Measurements from ENCODE around the gene STAT6.
A peak's percentile ranks its signal among the peaks of the same experiment; 100 is the strongest.

The STAT6 gene

DNA sequence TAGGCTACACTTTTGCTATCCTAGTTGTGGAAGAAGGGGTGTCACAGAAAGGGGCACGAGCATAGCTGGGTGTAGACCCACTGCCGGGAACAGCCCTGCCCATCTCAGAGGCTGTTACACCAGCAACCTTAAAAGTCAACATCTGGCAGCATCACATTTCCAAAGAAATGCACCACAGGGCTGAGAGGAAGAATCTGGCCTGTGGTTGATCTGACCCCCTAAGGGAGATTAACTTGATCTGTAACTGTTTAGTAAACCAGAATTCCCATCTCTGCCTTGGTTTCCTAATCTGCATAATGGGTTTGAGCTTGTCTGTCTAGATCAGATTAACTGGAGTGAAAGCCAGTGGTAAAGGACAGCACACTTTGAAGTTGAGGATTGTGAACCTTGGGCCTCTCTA is 34.9 kb upstream of the STAT6 start:
- DNase-seq (ENCODE audit: low read depth) = no peak

DNA sequence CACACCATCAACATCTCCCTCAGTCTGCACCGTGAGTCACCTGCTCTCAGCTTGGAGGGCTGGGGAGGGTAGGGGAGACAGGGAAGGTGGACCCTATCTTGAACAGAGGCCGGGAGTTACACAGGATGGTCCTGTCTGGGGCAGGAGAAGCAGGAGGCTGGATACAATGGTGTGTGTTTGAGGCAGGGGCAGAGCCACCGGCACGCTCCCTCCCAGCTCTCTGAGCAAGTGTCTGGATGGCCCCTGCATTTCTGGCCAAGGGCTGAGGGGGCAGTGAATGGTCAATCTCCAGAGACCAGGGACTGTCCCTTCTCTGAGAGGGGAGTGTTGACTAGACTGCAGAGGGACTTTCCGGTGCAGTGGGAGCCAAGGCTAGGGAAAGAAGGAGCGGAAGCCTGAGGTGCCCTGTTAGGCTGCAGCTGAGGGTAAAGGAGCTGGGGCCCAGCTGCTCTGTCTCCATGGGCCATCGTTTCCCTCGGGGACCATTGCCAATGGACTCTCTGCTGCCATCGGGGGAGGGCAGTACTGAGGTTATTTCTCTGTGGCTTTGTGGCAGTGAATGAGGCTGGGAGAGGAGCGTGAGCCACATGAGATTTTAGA is 34.4 kb upstream of the STAT6 start:
- no peak for DNase-seq (ENCODE audit: low read depth)

DNA sequence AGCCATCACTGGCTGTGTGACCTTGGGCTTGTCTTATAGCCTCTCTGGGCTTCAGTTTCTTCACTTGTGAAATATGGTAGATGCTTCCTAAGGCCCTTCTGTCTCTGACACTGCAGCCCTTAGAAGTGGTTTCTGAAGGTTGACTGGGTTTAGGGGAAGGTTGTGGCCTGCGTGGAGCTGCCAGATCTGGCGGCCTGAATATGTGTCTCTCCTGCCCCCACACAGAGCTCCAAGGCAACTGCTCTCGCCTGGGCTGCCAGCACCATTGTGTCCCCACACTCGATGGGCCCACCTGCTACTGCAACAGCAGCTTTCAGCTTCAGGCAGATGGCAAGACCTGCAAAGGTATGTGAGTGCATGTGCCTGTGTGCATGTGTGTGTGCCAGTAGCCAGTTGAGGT is 32.3 kb upstream of the STAT6 start:
- DNase-seq (ENCODE audit: low read depth) = no peak

DNA sequence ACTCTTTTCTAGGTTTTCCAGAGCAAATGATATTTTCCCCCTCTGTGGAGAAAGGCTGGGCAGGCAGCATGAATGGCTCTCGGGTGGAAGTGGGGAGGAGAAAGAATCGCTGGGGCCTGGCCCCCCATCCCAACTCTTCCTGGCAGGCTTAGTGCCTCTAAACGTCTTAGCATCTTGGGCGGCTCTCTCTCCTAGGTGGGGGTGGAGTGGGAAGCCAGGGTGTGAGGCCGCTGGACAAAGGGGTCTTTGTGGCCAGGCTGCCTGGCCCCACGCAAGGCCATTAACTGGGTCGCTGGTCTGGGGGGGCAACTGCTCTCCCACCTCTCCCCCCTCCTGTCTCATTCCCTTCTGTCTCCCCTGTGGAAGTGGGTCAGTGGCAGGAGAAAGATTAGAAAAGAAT is 31.6 kb upstream of the STAT6 start:
- no peak for DNase-seq (ENCODE audit: low read depth)

DNA sequence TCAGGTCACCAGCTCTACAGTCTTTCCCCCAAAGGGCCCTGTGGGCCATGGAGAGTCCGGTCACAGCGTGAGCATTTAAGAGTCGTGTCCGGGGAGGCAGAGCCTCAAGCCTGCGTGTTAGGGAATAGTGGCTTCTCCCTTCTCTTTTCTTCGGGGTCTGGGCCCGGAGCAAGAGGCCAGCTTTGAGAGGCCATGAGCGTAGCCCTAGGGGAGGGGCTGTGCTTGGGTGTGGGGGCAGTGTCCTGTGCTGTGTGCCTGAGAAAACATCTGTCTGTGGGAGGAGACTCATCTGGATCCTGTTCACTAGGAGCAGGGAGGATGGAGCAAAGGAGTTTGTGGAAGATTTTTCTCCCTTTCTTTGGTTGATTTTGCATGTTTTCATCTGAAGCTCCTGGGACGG is 31.0 kb upstream of the STAT6 start:
- DNase-seq (ENCODE audit: low read depth) = no peak

DNA sequence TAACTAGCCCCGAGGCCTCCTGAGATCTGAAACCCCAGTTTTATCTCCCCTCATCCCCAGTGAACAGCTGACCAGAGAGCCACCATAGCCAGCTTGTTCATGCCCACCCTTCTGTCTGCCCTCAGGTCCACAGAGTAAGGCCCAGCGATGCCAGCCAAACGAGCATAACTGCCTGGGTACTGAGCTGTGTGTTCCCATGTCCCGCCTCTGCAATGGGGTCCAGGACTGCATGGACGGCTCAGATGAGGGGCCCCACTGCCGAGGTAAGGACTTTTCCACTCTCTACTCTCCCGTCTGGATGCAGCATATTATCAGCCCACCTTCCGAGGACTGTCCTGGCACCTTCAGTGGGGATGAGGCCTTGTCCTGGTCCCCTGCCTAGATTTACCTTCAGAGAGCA is 30.1 kb upstream of the STAT6 start:
- no peak for DNase-seq (ENCODE audit: low read depth)

DNA sequence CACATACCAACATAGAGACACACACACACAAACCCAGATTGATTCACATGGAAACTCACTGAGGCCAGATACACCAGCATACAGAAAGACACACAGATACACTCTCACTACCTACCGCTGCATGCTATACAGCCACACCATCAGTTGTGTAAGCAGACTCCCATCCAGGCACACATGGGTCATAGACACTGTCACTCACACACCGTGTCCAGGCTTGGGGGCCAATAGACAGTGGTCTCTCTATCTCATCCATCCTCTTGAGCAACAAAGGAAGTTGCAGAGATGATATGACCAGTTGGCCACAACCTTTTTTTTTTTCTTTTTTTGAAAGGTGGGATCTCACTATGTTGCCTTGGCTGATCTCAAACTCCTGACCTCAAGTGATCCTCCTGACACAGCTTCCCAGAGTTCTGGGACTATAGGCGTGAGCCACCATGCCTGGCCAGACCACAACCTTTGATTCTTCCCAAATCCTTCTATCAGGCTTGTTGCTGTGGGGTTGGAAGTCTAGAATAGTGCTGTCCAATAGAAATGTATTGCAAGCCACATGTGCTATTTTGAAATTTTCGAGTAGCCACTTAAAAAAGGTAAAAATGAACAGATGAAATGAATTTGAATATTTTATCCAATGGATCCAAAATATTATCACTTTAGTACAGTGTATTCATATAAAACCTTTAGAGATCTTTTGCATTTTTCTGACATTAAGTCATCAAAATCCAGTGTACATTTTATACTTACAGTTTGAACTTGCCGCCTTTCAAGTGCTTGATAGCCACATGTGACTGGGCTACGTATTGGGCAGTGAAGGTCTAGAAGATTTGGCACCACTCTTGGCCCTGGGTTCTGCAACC is 28.9 kb upstream of the STAT6 start:
- DNase-seq (ENCODE audit: low read depth) = no peak

DNA sequence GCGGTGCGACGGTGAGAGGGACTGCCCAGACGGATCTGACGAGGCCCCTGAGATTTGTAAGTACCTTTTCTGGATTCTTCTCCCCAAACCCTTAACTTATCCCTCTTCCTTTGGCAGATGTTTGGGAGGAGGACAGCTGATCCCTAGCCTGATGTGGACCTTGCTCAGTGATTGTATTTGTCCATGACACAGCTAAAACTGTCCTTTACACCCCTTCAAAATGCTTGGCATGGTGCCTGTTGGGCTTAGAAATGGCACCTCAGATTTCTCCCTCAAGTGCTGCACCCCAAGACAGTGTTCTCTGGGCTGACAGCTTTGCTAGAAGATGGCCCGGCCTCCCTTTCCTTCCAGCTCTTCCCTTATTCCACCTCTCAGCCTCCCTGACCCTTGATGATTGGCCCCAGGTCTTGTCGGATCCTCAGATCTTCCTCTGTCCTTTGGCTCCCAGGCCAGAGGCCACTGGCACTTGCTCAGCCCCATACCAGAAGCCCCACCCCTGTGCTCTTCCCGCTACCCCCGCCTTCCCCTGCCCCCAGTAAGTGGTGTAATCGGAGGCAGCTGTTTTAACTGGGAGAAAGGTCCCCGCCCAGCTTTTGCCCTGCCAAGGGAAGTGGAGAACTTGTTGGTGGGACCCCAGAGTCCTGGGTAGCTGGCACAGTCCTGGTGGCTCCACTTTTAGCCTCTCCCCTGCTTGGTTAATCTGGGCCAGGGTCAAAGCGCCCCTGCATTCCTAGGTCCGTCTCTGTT is 27.5 kb upstream of the STAT6 start:
- no peak for DNase-seq (ENCODE audit: low read depth)

DNA sequence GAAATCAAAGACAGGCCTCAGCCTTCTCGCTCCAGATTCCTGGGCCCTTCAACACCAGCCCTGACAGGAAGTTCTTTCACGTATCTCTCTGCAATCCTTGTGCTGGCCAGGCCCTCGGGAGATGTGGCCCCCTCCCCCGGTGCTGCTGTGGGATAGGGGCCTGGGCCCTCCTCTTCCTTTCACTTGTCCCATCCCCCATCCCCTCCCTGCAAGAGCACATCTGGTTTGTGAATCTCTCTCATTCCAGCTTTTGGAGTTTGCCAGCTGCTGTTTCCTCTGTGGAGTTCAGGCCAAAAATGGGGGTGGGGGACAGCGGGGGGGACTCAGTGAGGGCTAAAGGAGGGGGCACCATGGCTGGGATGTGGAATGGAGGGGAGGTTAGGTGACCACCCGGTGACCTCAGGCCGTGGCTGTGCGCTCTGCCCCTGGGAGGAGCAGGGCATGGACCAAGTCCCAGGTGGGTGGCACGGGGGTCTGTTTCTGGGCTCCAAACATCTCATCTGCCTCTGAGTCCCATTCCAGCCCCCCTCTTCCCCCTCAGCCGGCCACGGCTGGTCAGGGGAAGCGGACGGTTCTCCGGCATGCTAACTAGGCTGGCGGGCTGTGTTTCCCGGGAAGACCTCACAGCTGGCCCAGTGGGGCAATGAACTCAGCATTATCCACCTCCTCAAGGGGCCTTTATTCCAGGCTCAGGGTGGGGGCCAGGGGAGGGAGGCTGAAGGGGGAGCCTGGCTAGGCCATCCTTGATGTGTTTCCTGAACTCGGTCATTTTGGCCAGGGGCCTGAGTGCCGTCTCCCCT is 24.6 kb upstream of the STAT6 start:
- DNase-seq (ENCODE audit: low read depth) = peak; percentile 80

DNA sequence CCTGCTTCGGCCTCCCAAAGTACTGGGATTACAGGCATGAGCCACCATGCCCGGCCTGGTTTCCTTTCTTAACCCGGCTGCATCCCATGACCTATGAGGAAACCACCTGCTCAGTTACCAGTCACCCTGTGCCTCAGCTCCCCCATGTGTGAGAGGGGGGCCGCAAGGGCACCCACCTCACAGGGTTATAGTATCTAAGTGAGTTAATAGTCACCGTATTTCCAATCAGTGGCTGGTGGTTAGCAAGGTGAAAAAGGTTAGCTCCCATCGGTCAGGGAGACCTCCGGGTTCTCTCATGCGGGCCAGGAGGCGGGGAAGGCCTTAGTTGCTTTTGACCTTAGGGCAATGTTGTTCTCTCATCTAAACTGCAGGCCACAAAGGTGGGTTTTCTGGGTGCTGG is 23.8 kb upstream of the STAT6 start:
- no peak for DNase-seq (ENCODE audit: low read depth)

DNA sequence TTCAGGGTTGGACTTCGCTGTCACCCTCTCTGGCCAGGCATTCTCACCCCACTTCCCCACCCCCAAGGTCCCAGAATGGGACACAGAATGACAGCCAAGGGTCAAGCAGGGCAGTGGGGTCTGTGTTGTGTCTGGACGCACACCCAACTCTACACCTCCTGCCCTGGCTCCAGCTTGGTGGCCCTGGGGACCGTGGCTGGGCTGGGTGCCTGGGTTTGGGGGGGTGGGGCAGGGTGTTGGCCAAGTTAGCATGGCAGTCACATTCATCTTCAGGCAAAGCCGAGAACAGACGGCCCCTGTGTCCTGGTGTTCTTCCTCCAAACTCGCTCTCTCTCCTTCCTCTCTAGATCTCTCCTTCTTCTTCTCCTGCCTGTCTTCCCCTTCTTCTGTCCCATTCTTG is 22.8 kb upstream of the STAT6 start:
- no peak for DNase-seq (ENCODE audit: low read depth)

DNA sequence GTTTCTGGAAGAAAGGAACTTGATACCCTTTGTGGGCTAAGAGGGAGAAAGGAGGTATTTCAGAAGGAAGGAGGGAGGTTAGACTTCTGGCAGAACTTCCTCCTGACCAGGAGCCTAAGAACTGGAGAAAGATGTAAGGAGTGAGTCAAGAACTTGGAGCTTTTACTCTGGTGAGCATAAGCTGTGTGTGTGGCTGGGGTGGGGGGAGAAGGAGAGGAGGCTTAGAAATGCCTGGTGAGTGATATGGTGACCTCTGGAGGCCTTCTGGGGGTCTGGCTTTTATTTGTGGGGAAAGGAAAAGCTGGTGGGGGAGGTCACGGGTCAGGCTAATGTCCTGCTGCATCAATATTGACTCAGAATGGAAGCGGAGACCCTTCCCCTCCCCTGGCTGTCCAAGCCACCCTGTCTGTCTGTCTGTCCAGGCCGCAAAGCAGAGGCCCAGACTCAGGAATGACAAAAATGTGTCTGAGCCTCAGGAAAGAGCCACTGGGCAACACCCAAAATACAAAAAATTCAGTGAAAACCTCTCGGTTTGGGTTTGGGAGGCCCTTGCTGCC is 21.9 kb upstream of the STAT6 start:
- DNase-seq (ENCODE audit: low read depth) = no peak

DNA sequence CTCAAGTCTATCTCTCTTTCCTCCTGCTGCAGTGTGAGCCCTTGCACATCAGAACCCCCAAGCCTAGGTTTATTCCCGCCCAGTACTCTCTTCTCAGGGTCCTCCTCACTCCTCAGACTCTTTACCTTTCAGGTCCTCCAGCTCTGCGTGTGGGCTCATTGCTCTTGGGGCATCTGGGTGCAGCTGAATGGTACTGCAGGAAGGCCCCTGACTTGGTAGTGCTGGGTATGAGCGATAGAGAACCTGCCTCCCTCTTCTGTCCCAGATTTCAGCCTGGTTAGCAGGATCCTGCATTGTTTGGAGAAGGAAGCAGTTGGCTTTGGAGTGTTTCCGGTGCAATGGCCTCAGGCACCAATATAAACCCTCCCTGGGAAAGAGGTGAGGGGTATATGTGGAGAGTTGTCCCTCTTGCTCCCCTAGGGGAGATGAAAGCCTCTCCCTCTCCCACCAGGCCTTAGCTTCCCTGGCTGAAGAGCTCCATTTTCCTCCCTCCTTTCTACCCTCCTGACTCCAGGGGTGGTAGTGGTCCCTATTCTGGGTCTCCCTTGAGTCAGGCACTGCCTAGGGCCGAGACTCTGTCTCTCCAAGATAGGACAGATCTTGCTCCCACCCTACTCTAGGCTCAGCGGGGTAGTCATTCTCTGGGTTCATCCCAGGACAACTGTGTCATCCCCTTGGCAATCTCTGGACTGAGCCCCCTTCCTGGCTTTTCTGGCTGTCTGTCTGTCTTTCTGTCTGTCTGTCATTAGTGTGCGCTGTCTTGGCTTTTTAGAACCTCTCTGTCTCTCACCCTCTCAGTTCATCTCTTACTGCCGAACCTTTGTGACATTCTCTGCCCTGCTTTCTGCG is 21.0 kb upstream of the STAT6 start:
- no peak for DNase-seq (ENCODE audit: low read depth)

DNA sequence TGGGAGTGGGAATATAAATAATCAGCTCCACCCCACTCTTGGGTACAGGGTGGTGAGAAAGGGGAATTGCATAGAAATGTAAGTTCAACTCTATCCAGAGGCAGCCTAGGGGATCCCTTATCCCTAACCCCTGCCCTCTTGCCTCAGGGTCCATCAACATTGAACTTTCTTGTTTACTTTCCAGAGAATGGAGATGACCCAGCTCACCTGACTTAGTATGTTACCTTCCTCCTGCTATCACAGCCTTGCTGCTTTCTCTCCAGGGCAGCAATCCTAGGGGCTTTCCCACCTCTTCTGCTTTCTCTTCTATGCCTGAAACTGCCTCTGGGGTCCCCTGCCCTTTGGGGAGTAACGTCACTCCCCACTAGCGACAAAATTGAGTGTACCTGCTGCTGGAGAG is 19.8 kb upstream of the STAT6 start:
- no peak for DNase-seq (ENCODE audit: low read depth)

DNA sequence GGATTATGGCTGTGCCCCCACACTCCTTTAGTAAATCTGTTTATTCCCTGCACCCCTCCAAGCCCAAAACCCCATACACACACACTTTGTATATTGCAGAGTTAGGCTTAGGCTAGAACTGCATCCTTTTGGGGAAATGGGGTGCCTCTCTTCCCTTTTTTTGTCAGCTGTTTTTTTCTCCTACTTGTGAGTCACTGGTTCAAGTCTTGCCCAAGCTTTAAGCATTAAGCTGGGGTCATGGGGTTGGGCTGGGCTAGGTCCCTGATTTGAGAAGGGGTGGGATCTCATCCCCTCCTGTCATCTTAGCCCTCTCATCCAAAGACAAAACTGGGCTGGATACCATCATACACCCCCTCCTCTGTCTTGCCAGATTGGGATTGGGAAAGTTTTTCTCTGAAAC is 18.7 kb upstream of the STAT6 start:
- no peak for DNase-seq (ENCODE audit: low read depth)

DNA sequence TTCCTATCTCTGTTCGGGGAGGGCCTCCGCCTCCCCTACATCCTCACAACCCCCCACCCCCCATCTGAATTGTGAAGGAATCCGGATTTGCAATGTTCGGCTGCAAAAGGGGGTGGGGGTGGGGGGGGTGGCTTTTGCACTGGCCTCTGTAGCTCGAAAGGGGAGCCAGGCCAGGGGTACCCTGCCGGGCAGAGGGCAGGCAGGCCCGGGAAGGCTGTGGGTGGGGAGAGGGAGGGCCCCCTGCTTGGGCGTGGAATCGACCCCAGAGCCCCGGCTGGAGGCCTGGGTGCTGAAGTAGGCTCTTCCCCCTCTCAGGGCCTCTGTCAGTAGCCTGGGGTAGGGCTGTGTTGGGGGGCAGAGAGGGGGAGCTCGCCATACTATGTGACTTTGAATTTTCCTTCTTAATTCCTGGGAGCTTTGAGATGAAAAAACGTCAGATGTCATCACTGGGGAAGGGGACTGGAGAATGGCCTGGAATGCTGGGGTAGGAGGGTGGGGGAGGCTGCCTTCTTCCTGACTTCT is 18.2 kb upstream of the STAT6 start:
- DNase-seq (ENCODE audit: low read depth) = no peak

DNA sequence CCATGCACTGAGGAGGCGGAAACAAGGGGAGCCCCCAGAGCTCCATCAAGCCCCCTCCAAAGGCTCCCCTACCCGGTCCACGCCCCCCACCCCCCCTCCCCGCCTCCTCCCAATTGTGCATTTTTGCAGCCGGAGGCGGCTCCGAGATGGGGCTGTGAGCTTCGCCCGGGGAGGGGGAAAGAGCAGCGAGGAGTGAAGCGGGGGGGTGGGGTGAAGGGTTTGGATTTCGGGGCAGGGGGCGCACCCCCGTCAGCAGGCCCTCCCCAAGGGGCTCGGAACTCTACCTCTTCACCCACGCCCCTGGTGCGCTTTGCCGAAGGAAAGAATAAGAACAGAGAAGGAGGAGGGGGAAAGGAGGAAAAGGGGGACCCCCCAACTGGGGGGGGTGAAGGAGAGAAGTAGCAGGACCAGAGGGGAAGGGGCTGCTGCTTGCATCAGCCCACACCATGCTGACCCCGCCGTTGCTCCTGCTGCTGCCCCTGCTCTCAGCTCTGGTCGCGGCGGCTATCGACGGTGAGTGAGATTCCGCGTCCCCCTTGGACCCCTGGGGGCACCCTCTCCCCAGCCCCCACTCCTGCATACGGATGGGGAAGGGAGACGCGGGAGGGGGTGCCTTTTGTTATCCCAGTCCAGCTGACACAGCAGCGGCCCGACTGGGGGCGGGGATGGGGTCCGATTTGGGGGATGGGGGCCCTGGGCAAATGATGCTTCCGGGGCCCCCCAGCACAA is 17.5 kb upstream of the STAT6 start:
- DNase-seq (ENCODE audit: low read depth) = no peak

DNA sequence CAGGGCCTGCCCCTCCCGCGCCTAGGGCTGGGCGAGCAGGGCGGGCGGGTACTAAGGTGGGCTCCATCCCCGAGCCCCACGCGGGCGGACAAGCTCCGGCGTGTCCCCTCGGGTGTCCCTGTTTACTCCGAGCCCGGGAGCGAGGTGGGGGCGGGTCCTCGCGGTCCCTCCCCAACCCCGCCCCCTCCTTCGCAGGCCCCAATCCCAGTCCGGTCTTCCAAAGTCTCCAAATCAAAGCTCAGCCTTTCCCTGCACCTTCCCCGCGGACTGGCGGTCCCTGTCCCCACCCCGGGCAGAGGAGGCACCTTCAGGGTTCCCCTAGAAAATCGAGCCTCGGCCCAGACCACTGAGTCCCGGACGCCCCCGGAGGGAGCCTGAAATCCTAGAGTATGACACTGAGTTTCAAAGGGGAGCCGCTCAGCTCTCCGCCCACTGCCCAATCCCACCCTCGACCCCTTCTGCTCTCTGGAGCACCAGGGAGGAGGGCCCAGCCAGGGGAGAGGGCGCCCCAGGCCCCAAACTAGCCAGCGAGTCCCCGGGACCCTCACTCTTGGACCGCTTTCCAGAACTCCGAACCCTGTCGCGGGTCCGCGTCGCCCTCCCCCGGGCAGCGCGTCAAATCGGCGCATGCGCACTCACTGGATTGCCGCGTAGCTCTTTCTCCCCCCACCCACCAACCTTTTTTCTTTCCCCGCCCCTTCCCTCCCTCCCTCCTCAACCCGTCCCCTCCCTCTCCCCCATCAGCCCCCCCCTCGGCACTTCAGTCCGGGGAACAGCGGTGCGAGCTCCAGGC is 16.8 kb upstream of the STAT6 start, which contains the start of gene LRP1:
Gene LRP1, plus strand, starts transcription at position 758 of the 793 bp plus-strand sequence. CDS start 482 bp downstream, outside the sequence.
- DNase-seq (ENCODE audit: low read depth) = peak; percentile 83

DNA sequence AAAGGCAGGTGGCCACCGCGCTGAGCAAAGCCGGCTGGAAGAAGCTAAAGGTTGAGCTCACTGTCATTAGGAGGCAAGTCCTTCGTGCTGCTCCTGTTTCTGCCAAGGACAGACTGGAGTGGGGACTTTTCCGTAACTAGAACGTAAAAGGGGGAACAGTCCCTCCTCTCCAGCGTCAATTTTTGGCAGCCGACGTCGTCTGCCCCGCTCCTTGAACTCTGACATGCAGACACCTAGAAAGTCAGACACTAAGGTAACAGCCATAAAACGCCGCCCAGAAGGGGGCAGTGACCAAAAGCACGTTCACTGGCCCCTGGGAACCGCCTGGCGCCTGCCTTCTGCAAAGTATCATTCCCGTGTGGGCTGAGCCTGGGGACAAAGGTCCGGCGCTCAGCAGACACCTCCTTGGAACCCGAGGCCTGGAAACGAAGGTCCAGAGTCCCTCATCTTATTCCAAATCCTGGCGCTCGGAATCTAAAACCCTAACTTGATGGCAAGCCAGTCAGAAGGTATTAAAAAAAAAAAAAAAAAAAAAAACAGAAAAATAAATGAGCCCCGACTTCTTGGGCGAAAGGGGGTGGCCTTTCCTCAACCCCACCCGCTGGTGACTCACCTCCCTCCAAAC is 16.1 kb upstream of the STAT6 start:
- no peak for DNase-seq (ENCODE audit: low read depth)
